Activated CD8-positive, alpha-beta memory T cell treated with anti-CD3 and anti-CD28 coated beads, Interleukin-2, amount 10 ng/mL, durations not matched to agents 7 days and 5 days (primary cell): ENCODE data around the gene PRSS27. TPM values are rescaled to one million over a fixed set of nuclear protein-coding genes. Genes with fewer than 3 reads are reported as not detected.
A peak's percentile ranks its signal among the peaks of the same experiment; 100 is the strongest.
"Not testable (repeated sequence)": the region's sequence is repeated elsewhere in the genome, so short reads cannot be mapped to it uniquely, and the experiment has no call there.

Experiments used
- ATAC-seq: fragments of 150-1000 bp; cut with Tn5 transposase; one replicate; pipeline ENCODE4 v1.10.0; 2021; ENCODE audit warnings: moderate library complexity
- CTCF ChIA-PET: fragments of 350-600 bp; sonication (Branson Sonifier 250); formaldehyde crosslinking; loops from one replicate; lab custom pipeline; 2021; ENCODE audit warnings: antibody characterized with exemption; lab: Charles Lee
- DNase-seq: peaks from one replicate; pipeline ENCODE4 v3.0.0-alpha.2; 2020
- H3K27ac Mint-ChIP-seq: one replicate; pipeline ENCODE4 v1.8.0; 2021; ENCODE audit warnings: mild to moderate bottlenecking, mixed read lengths
- H3K27me3 Mint-ChIP-seq: one replicate; pipeline ENCODE4 v1.8.0; 2021; ENCODE audit warnings: mixed read lengths
- H3K36me3 Mint-ChIP-seq: one replicate; pipeline ENCODE4 v1.8.0; 2021; ENCODE audit warnings: mild to moderate bottlenecking, mixed read lengths
- H3K4me1 Mint-ChIP-seq: one replicate; pipeline ENCODE4 v1.8.0; 2021; ENCODE audit warnings: mixed read lengths
- H3K4me3 Mint-ChIP-seq: one replicate; pipeline ENCODE4 v1.8.0; 2021; ENCODE audit warnings: mild to moderate bottlenecking, moderate library complexity, mixed read lengths
- H3K9me3 Mint-ChIP-seq: one replicate; pipeline ENCODE4 v1.8.0; 2022; ENCODE audit warnings: low read depth, mixed read lengths
- total RNA-seq, 2 experiments: library from RNA; stranded (reverse); gene quantifications; one replicate each; pipeline ENCODE4 v1.2.3, GENCODE V29; 2021

The PRSS27 gene
- total RNA-seq, 2 experiments from 2014 or later = 1.2 to 1.7 TPM

GRCh38 chr16:2686075-2686474 lies 33.9 kb downstream of the PRSS27 start:
- H3K4me3 Mint-ChIP-seq, DNase-seq, H3K27ac Mint-ChIP-seq, H3K27me3 Mint-ChIP-seq, H3K9me3 Mint-ChIP-seq, ATAC-seq, CTCF ChIA-PET: not testable (repeated sequence)
- H3K36me3 Mint-ChIP-seq = peaks cover 10% of the 10 kb centered on the region
- H3K4me1 Mint-ChIP-seq = peaks cover 37% of the 10 kb centered on the region

DNA sequence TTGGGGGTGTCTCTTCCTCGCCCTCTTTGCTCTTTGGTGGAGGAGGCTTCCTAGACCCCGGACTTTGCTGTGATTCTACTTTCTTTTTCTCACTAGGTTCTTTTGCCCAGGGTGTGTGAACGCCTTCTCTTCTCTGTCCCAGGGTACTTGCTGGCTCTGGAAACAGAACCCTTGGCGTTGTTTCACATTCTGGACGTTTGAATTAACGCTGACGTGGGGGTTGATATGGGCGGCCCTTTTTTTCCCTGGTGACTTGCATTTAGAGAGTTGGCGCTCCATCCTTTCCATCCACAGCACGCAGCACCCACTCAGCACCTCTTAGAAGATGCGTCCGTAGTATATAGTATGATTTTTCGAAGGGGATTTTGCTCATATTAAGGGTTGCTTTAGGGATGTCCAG lies 37.0 kb downstream of the PRSS27 start:
- not testable (repeated sequence) for H3K36me3 Mint-ChIP-seq, DNase-seq, H3K27me3 Mint-ChIP-seq, ATAC-seq, H3K9me3 Mint-ChIP-seq
- Mint-ChIP-seq H3K4me3 (peak overlapping the region; percentile 100), H3K4me1 (peaks cover 37% of the 10 kb centered on the region), H3K27ac (peak overlapping the region; percentile 84)
- CTCF ChIA-PET = interaction anchor here (2.1 kb wide), 1 partner anchor 34 kb away, joined by 6 read pairs; no protein-coding TSS in a partner anchor

DNA sequence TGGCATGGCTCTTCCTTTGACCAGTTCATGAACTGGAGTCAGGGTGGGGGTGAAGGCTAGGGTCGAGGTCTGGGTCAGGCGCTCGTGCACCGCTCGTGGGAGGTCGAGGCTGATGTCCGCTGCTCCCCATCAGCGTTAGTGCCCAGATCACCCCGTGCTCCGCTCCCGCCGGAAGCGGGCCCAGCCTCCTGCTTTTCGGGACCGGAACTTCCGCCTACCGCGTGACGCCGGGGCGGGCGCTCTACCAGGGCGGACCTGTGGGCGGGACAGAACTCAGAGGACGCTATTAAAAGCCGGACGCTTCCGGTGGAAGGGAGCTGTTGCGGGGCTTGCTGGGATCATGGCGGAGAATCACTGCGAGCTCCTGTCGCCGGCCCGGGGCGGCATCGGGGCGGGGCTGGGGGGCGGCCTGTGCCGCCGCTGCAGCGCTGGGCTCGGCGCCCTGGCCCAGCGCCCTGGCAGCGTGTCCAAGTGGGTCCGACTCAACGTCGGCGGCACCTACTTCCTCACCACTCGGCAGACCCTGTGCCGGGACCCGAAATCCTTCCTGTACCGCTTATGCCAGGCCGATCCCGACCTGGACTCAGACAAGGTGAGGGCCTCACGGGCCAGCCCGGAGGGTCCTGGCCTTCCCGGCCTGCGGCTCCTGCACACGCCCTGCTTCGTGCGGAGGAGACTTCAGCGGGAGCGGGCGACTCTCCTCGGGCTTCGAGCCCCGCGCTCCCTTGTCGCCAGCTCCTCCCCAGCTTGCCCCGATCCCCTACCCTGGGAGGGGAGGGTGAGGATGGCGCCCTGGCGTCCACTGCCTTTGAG lies 37.6 kb downstream of the PRSS27 start, which contains the start of gene KCTD5:
TSS of gene KCTD5 (plus strand) at position 315 of the 813 bp plus-strand sequence. CDS start at position 341, 26 bp downstream.
- Mint-ChIP-seq H3K27ac (peak within 1 kb of the TSS; percentile 93), H3K27me3 (no peaks in the 10 kb centered on the region), H3K4me3 (peak within 1 kb of the TSS; percentile 100), H3K9me3 (no peaks in the 10 kb centered on the region), H3K4me1 (peaks cover 31% of the 10 kb centered on the region), H3K36me3 (peaks cover 6% of the 10 kb centered on the region)
- ATAC-seq = peak; percentile 90
- peak; percentile 97 for DNase-seq
- CTCF ChIA-PET = interaction anchor here (0.6 to 2.1 kb wide), 4 partner anchors 9 to 42 kb away, joined by 3 to 6 read pairs (median 3); no protein-coding TSS in a partner anchor

GRCh38 chr16:2680360-2680759 lies 39.7 kb downstream of the PRSS27 start:
- H3K9me3 Mint-ChIP-seq, H3K27me3 Mint-ChIP-seq, ATAC-seq, H3K4me3 Mint-ChIP-seq, DNase-seq, H3K27ac Mint-ChIP-seq, CTCF ChIA-PET, H3K36me3 Mint-ChIP-seq: not testable (repeated sequence)
- H3K4me1 Mint-ChIP-seq = peaks cover 21% of the 10 kb centered on the region

- H3K4me3 Mint-ChIP-seq, H3K36me3 Mint-ChIP-seq, H3K9me3 Mint-ChIP-seq, H3K27me3 Mint-ChIP-seq, H3K27ac Mint-ChIP-seq, DNase-seq, ATAC-seq, CTCF ChIA-PET: not testable (repeated sequence)
- H3K4me1 Mint-ChIP-seq = peaks cover 22% of the 10 kb centered on the region
These were observed 40.1 kb downstream of the PRSS27 start for GRCh38 chr16:2679902-2680301.

DNA sequence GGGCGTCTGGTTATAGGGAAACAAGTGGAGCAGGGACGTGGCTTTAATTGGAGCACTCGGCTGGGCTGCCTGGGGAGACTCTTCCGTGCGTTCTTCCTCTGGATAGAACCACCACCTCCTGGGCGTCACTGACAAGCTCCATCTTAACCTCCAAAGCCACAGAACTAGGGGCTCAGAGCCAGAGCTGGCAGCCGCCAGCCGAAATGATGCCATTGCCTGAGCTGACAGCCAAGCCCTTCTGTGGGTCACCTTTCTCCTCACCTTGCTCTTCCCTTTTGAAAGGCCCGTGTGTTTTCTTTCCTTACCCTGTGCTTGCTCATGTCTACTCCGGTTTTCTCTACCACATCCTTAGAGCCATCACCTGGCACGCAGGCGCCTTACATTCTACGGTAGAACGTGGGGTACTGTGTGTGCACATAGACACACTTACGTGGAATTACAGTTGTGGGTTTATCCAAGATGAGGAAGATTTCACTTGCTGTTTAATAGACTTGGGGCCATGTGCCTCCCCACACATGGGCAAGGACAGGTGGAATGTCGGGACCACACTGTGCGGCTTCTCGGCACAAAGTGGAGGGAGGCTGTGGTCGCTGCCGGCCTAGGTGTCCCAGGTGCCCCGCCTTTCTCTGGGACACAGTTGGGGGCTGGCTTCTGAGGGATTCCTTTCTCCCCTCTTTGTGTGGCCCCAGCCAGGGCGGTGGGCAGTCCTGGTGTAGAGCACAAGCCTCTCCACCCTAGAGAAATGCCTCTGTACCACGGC lies 41.6 kb downstream of the PRSS27 start:
- DNase-seq, ATAC-seq, H3K9me3 Mint-ChIP-seq, CTCF ChIA-PET, H3K27ac Mint-ChIP-seq, H3K27me3 Mint-ChIP-seq, H3K4me3 Mint-ChIP-seq, H3K36me3 Mint-ChIP-seq: not testable (repeated sequence)
- H3K4me1 Mint-ChIP-seq = peaks cover 18% of the 10 kb centered on the region

GRCh38 chr16:2676937-2677336 lies 43.1 kb downstream of the PRSS27 start:
- H3K4me3 Mint-ChIP-seq, H3K27me3 Mint-ChIP-seq, CTCF ChIA-PET, H3K9me3 Mint-ChIP-seq, H3K36me3 Mint-ChIP-seq, ATAC-seq, H3K27ac Mint-ChIP-seq, DNase-seq: not testable (repeated sequence)
- peaks cover 17% of the 10 kb centered on the region for H3K4me1 Mint-ChIP-seq

- H3K4me3 Mint-ChIP-seq = no peak overlapping the region
- no peaks in the 10 kb centered on the region for H3K27me3 Mint-ChIP-seq
- CTCF ChIA-PET = interaction anchor here (1.0 kb wide), 1 partner anchor 12 kb away, joined by 3 read pairs; no protein-coding TSS in a partner anchor
- peaks cover 22% of the 10 kb centered on the region for H3K4me1 Mint-ChIP-seq
- H3K36me3 Mint-ChIP-seq = no peaks in the 10 kb centered on the region
- no peaks in the 10 kb centered on the region for H3K9me3 Mint-ChIP-seq
- ATAC-seq = no peak
- H3K27ac Mint-ChIP-seq = peak overlapping the region; percentile 24
- DNase-seq = no peak
These were observed 44.3 kb downstream of the PRSS27 start for GRCh38 chr16:2675714-2676113.

GRCh38 chr16:2675021-2675420 lies 45.0 kb downstream of the PRSS27 start:
- Mint-ChIP-seq H3K9me3 (no peaks in the 10 kb centered on the region), H3K27ac (no peak overlapping the region), H3K4me3 (no peak overlapping the region), H3K36me3 (no peaks in the 10 kb centered on the region), H3K4me1 (peaks cover 27% of the 10 kb centered on the region), H3K27me3 (no peaks in the 10 kb centered on the region)
- CTCF ChIA-PET = interaction anchor here (0.7 kb wide), 1 partner anchor 11 kb away, joined by 3 read pairs; no protein-coding TSS in a partner anchor
- DNase-seq (no peak), ATAC-seq (no peak)

- Mint-ChIP-seq H3K27me3 (no peaks in the 10 kb centered on the region), H3K36me3 (peaks cover 7% of the 10 kb centered on the region), H3K9me3 (no peaks in the 10 kb centered on the region), H3K27ac (peak overlapping the region; percentile 84), H3K4me3 (peak overlapping the region; percentile 79), H3K4me1 (peaks cover 38% of the 10 kb centered on the region)
- DNase-seq (peak; percentile 97), ATAC-seq (peak; percentile 98)
- CTCF ChIA-PET = interaction anchor here (0.8 kb wide), 1 partner anchor 9 kb away, joined by 3 read pairs; the partner anchor contains the start of gene KCTD5
These were observed 46.7 kb downstream of the PRSS27 start for GRCh38 chr16:2673066-2673999.

GRCh38 chr16:2671741-2672140 lies 48.3 kb downstream of the PRSS27 start:
- peaks cover 9% of the 10 kb centered on the region for H3K36me3 Mint-ChIP-seq
- H3K27ac Mint-ChIP-seq = no peak overlapping the region

DNA sequence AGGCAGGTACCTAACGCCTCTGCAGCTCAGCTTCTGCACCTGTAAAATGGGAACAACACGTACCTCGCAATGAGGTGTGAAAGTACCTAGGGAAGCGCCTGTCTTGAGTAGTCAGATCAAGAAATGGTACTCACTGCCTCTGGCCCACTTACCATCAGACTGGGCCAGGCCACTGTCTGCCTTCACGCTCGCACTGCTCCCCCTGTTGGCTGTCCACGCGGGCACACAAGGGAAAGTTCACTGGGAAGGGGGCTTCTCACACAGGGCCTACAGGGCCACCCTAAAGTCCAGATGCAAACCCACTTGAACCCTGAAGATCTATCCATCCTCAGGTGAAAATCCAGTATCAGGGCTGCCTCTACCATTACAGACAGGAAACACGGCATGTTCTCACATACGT lies 48.8 kb downstream of the PRSS27 start:
- peak; percentile 56 for DNase-seq
- H3K36me3 Mint-ChIP-seq = peaks cover 10% of the 10 kb centered on the region
- H3K9me3 Mint-ChIP-seq, H3K27me3 Mint-ChIP-seq, CTCF ChIA-PET, ATAC-seq, H3K4me3 Mint-ChIP-seq, H3K27ac Mint-ChIP-seq: not testable (repeated sequence)
- peaks cover 38% of the 10 kb centered on the region for H3K4me1 Mint-ChIP-seq

More at GRCh38 chr16:2671741-2672140, 48.3 kb downstream of the PRSS27 start:
- H3K9me3 Mint-ChIP-seq = no peaks in the 10 kb centered on the region
- H3K27me3 Mint-ChIP-seq = no peaks in the 10 kb centered on the region
- no peak for DNase-seq
- H3K4me1 Mint-ChIP-seq = peaks cover 38% of the 10 kb centered on the region
- no peak for ATAC-seq
- H3K4me3 Mint-ChIP-seq = peak overlapping the region; percentile 77
- CTCF ChIA-PET = no interaction called here
